HG03342 (cell line): Measurements from ENCODE around the gene NYAP1.
"Not testable (repeated sequence)": the region's sequence is repeated elsewhere in the genome, so short reads cannot be mapped to it uniquely, and the experiment has no call there.

Experiments used
- ATAC-seq: cut with Tn5 transposase; IDR thresholded peaks from one replicate; pipeline ENCODE4 v1.9.1; 2021; ENCODE audit warnings: mild to moderate bottlenecking, moderate library complexity; ENCODE audit not compliant: unreplicated experiment

NYAP1 gene

GRCh38 chr7:100509231-100509630, 25.5 kb downstream of the NYAP1 start:
- ATAC-seq, result no peak

GRCh38 chr7:100510437-100511239, 26.9 kb downstream of the NYAP1 start:
- ATAC-seq, result no peak

- no peak for ATAC-seq
Observed at GRCh38 chr7:100513212-100513810, 29.6 kb downstream of the NYAP1 start.

GRCh38 chr7:100515072-100515532, 31.4 kb downstream of the NYAP1 start:
- no peak for ATAC-seq

- ATAC-seq, result no peak
Observed at GRCh38 chr7:100516135-100516812, 32.5 kb downstream of the NYAP1 start.

- no peak for ATAC-seq
Observed at GRCh38 chr7:100517305-100517704, 33.6 kb downstream of the NYAP1 start.

- ATAC-seq, result no peak
Observed at GRCh38 chr7:100519580-100519979, 35.9 kb downstream of the NYAP1 start.

- no peak for ATAC-seq
Observed at GRCh38 chr7:100520138-100520537, 36.4 kb downstream of the NYAP1 start.

- ATAC-seq, result no peak
Observed at GRCh38 chr7:100521076-100521475, 37.3 kb downstream of the NYAP1 start.

- not testable (repeated sequence) for ATAC-seq
Observed at GRCh38 chr7:100521909-100522593, 38.3 kb downstream of the NYAP1 start.

- not testable (repeated sequence) for ATAC-seq
Observed at GRCh38 chr7:100523192-100523591, 39.5 kb downstream of the NYAP1 start.

GRCh38 chr7:100528108-100528866, 44.6 kb downstream of the NYAP1 start:
- ATAC-seq, result not testable (repeated sequence)

- ATAC-seq, result no peak
Observed at GRCh38 chr7:100532165-100533022, 48.7 kb downstream of the NYAP1 start.

GRCh38 chr7:100535982-100536381, 52.3 kb downstream of the NYAP1 start:
- not testable (repeated sequence) for ATAC-seq

- ATAC-seq, result not testable (repeated sequence)
Observed at GRCh38 chr7:100536695-100537094, 53.0 kb downstream of the NYAP1 start.

- ATAC-seq, result no peak
Observed at GRCh38 chr7:100538348-100538653, 54.6 kb downstream of the NYAP1 start.

- peak; percentile 93 for ATAC-seq
Observed at GRCh38 chr7:100538654-100539435, 55.1 kb downstream of the NYAP1 start, which contains the start of gene AGFG2. Gene AGFG2 (plus strand): TSS chr7:100539203. CDS start chr7:100539347, 144 bp downstream.

- no peak for ATAC-seq
Observed at GRCh38 chr7:100539436-100540006, 55.8 kb downstream of the NYAP1 start.
